Vagina (tissue), 2 donors: ENCODE data around the gene DYNC1I1.

Source experiments
- POLR2A ChIP-seq, 2 donors: fragments of 450-650 bp; IDR thresholded peaks; one replicate each; pipeline ENCODE4 v1.6.1; 2017; ENCODE audit warnings: antibody characterized with exemption in 2 of 2, mild to moderate bottlenecking in 2 of 2, moderate library complexity in 2 of 2
- POLR2AphosphoS5 ChIP-seq, 2 donors: sonication (generic); formaldehyde crosslinking; IDR thresholded peaks; one replicate each; pipeline ENCODE4 v1.9.0; 2017; ENCODE audit warnings: antibody characterized with exemption in 2 of 2, mild to moderate bottlenecking in 2 of 2, low read depth in 1 of 2; ENCODE audit not compliant: insufficient read depth in 1 of 2

DNA sequence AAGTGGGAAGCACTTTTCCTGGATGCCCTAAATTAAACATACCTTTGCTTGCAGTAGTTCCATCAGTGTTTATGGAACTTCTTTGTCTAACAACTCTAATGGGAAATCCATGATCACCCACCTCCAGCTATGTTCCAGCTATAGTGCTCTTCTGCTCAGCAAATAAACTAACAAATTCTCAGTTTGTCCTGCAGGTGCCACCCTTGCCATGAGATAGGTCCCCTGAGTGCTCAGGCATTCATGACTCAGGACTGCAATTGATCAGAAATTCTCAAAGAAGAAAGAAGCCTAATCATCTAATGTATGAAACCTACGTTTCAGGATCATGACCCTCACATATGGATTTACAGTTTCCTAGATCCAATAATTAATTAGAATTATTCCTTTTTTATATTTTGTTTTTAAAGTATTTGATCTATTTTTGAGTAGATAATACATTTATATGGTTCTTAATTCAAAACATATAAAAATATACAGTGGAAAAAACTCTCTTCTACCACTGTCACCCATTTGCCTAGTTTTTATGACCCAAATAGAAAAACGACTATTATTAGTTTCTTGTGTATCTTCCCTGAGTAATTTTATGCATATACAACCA is 48.7 kb upstream of the DYNC1I1 start:
- TF ChIP-seq POLR2AphosphoS5 (IDR thresholded peaks at IDR 0.05; ENCODE audit: insufficient read depth in 1 of 2, low read depth in 1 of 2) = no peak
- no peak for TF ChIP-seq POLR2A (IDR thresholded peaks at IDR 0.05)
